GM15510 (cell line): Measurements from ENCODE around the gene NOTUM.

ENCODE experiments used
- POLR2A ChIP-seq: IDR thresholded peaks from 3 replicates; pipeline ENCODE4 v1.6.1; 2011; ENCODE audit warnings: borderline replicate concordance; ENCODE audit not compliant: insufficient read length; ENCODE audit errors: extremely low read depth

The NOTUM gene

DNA sequence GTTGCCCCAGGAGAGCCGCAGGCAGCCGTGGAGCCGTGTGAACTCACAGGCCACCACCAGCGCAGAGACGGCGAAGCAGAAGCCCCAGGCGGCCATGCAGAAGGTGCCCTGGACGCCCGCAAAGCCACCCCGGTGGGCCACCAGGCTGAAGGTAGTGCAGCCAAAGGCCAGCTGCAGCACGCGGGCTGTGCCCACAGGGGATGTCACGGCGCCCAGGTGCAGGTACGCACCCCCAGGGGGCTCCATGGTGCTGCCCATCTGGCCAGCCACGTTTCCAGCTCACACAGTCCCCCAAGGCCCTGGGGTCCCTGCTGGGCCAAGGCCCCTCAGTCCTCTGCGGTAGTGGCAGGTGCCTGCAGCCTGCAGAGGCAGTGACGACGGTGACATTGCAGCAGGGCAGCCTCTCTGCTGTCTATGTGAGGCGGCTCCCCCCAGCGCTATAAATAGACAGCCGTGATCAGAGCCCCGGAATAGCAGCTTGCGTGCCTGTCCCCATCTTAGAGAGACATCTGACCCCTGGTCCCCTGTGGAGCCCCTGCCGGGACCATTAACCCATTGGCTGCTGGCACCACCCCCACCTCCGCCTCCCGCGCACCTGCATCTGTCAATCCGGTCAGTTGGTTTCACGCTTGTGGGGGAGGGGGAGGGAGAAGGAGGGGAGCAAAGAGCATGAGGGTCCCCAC, 19.4 kb downstream of the NOTUM start:
- TF ChIP-seq POLR2A = no peak

DNA sequence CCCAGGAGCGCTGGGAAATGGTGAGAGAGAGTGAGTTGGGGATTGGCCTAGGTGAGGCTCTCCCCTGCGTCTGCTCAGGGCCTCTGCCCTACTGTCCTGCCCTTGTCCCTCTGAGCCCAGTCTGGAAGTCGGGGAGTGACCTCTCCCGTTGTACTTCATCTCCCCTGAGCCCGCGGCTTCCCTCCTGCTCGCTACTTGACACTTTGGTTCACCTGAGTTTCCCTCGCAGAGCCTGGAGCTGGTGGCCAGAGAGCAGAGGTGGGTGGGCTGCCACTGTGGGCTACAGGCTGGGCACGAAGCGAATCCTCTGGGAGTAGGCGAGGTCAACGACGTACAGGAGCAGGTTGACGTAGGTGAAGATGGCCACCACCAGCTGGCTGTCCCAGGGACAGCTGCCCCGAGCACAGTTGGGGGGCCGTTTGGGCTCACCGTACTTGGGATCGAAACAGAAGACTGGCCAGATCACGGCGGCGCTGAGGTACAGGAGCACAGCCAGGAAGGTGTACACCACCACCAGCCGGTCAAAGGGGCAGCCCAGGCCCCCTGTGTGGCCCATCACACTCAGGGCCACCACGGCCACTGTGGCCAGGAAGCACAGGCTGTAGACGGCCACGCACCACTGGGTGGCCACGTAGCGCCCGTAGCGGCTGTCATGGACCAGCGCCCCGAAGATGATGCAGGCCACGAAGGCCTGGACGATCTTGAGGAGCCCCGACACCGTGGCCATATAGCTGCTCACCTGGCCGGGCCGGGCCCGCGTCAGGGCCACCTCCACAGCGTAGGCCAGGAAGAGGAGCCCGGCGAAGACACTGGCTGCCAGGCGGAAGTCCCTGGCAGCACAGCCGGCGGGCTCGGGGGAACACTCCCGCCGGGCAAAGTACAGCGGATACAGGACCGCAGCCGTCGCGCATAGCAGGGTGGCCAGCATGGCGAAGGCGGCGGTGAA, 20.2 kb downstream of the NOTUM start:
- TF ChIP-seq POLR2A = no peak

DNA sequence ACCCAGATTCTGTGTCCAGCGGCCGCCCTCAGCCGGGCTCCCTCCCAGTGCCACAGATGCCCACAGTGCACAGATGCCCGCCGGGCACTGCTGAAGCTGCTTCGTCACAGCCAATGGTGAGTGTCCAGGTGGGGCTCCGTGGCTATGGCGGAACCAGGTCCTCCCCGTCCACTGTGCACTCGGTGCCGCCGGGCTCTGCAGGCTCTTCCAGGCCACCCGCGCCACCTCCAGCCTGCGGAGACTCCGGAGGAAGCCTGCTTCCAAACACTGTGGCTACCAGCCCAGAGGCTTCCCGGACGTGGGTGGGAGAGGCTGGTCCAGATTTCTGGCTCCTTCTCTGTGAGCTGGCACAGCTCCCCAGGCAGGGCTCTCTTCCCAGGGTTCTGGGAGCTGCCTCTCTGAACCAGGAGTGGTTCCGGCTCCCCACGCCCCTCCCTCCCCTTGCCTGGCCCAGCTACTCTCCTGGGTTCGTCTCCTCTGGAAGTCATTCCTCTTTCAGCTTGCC, 21.1 kb downstream of the NOTUM start:
- no peak for TF ChIP-seq POLR2A

DNA sequence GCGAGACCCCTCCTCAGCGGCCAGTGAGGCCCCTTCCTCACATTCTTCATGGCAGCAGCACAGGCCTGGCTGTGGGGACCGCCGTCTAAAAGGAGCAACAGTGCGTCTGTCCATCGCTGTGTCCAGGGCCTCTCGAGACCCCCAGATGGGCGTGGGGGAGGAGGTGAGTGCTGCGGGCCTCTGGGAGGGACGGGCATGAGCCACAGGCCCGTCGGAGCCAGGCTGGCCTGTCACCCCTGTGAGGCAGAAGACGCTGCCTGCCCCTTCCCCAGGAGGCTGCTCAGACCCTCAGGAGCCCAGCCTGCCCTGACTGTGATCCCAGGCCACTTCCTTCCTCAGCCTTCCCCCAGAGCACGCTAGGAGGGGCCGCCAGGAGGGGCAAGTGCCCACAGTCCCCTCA, 21.8 kb downstream of the NOTUM start:
- no peak for TF ChIP-seq POLR2A

DNA sequence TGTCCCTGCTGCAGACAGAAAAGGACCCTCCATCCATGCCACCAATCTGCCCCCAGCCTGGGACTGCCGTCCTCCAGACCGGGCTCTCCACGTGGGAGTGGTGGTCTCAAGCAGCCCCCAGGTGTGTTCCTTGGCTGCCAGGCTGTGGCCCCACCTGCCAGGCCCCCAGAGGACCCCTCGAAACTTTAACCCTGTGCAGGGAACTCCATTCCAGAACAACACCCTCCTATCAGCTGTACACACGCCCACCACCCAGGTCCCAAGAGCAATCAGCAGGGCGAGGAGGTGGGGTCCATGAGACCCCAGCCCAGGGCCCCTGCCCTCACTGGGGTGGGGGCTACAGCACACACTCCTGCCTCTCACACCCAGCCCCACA, 25.3 kb downstream of the NOTUM start:
- no peak for TF ChIP-seq POLR2A

DNA sequence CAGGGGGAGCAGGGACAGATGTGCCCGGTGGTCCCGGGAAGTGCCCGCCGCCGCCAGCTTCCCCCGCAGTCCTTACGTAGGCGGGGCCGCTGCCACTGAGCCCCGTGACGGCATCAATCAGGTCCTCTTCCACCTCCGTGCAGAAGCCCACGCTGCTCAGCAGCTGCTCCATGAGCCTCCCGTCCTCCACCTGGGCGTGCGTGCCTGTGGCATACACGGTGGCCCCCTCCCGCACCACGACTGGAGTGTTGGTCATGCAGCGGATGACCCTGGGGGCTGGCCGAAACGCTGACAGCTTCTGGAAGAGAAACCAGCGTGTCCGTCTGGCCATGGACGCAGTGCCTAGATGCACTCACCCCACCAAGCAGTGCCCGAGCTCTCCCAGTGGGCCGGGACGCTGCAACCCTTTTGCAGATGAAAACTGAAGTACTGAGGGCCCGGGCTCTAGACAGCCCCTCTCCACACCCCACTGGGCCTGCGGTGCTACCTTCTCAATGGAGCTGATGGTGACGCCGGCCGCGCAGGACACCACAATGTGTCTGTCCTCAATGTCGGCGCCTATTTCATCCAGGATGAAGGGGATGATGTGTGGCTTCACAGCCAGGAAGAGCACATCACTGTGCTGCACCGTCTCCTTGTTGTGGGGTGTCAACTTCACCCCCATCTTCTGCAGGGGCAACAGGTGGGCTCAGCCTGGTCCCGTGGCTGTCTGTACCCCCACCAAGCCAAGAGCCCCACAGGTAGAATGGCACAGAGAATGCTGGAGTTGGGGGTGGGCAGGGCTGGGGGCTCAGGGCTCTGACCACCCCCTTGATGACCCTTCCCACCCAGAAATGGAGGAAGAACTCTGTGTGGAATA, 25.9 kb downstream of the NOTUM start:
- TF ChIP-seq POLR2A = no peak

DNA sequence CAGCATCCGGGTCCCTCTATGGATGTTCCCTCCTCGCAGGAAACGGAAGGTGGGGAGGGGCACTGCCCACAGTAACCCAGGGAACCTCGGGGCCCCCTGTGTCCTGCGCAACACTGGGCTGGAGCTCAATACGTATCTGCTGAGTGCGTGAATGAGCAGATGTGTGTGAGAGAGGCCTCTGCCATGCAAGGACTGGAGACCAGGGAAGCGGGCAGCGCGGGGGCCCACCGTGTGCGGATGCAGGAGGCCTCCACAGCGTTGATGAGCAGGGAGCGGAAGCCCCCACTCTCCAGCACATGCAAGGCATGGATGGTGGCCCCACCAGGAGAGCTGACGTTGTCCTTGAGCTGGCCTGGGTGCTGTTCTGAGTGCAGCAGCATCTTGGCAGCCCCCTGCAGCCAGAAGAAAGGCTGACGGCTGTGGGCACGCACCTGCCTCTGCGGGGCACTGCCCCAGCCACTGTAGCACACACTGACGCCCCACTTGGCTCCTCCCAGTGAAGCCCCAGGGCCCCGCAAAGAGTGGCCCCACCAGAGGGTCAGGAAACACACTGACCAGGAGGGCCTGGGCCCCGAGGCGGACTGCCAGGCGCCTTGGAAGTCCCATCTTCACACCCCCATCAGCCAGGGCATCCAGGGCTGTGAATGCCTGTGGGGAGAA, 26.8 kb downstream of the NOTUM start:
- no peak for TF ChIP-seq POLR2A

DNA sequence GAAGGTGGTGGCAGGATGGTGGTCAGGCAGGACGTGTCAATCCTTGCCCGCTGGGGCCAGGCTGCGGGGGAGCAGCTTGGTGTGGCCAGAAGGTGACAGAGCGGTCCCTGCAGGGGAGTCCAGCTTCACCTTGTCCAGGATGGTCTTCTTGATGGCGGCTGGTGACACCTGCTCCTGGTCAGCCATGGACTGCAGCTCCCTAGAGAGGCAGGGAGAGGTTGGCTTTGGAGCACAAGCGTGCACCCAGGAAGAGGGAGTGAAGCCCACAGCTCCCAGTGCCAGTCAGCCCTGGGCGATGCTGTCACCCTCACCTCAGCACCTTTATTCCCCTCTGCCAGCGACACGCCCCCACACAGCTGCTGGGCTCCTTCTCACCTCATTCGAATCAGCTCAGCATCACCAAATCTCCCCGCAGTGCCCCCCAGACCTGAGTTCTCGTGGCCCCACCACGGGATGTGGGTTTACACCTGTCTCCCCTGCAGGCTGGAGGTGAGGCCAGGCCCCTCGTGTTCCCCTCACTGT, 27.7 kb downstream of the NOTUM start:
- peak; percentile 11 for TF ChIP-seq POLR2A

DNA sequence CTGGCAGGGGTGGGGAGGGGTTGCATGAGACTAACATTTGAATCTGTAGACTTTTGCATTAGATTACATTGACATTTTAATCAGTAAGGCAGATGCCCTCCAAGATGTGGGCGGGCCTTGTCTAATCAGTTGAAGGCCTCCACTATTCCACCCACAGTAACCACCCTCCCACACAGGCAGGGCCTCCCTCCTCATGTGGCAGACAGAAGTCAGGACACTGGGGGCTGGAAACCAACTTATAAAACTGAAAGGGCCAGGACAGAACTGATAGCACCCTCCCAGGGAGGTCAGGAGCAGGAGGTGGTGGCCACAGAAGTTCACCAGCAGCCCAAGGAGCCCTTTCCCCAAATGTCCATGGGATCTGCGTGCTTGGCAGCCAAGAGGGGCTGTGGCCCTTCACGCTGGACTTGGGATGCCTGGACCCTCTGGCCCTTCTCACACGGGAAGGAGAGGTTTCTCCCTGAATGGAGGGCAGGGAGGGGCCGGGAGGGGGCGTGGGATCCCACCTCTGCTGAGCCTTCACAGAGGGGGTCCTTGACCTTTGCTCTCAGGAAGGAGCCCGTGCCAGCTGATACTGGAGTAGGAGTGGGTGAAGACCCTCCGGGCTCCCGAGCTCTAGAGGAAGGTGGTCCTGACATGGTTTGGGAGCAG, 28.5 kb downstream of the NOTUM start:
- TF ChIP-seq POLR2A = no peak

DNA sequence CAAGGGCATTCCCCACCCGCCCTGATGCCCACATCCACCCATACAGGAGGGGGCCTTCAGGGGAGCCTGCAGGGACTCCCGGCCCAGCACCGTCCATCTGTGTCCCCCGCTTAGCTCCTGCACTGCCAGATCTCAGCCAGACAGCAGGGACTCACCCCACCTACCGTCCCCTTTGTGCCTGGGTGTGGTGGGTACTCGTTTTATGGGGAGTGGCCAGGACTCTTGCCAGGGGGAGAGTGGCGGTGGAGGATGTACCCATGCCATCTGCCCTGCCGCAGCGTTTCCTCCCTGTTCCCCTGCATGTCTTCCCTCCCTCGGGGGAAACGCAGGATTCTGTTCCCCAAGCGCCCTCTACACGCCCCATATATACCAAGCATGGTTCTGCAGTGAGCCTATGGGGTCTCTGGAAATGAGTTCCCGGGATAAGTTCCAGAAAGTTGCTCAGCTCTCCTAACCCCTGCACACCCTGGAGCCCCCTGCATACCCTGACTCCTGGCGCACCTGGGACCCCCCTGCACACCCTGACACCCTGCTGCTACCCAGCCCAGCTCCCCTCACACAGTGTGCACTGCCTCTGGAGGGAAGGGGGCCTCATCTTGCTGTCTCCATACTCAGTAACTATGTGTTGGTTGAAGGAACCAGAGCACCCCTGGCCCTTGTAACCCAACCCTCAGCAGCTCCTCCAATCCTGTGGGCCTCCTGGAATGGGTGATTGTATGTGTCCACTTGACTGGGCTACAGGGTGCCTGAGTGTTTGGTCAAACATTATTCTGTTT, 29.2 kb downstream of the NOTUM start:
- no peak for TF ChIP-seq POLR2A

DNA sequence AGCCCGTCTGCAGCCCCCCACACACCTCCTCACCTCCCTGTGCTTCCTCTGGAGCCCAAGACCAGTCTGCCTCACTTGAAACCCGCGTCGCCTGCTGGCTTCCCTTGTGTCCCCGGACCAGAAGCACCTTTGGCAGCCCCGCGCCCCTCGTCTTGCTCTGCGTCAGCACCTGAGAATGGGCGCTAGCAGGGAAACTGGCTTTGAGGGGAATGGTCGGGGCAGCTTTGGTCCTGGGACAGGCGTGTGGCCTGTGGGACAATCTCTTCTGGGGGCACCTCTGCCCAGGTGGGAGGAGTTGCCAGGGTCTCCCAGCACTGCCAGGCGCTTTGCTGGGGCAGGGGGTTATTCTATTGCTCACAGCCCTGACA, 29.8 kb downstream of the NOTUM start:
- no peak for TF ChIP-seq POLR2A

DNA sequence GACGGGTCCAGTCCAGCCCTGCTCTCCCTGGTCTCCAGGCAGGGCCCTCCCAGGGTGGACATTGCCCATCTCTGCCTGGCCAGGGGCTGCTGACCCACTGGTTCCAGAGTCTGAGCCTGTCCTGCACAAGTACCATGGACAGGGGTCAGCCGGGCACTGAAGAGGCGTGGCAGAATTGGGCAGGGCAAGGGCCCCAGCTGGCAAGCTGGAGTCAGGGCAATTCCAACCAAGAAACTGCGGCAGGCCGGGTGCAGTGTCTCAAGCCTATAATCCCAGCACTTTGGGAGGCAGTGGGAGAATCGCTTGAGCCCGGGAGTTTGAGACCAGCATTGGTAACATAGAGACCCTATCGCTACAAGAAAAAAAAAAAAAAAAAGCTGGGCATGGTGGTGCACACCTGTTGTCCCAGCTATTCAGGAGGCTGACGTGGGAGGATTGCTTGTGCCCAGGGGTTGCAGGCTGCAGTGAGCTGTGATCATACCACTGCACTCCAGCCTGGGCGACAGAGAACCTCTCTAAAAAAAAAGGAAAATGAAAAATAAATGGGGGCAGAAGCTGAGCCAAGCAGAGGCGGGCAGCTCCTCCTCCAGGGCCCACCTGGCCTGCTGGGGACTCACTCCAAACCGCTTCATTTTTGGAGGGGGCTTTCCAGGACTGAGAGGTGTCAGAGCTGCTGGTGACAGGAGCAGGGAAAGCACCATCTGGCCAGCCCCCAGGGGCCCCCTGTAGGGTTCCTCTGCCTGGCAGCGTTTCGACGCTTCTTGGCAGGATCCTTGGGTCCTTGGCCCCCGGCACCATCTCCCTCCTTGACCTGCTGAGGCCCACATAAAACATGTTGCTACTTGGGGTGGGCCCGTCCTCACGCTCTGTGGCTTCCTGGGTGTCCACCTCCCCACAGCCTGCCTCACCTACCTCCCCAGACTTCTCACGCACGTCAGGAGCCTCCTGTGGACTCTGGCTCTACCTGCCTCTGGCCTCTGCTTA, 30.6 kb downstream of the NOTUM start:
- TF ChIP-seq POLR2A = no peak
